ENCODE measurements around the gene SLC17A1. TPM values are rescaled to one million over a fixed set of nuclear protein-coding genes. Genes with fewer than 3 reads are reported as not detected.
"Not testable (repeated sequence)": the region's sequence is repeated elsewhere in the genome, so short reads cannot be mapped to it uniquely, and the experiment has no call there.

SLC17A1 gene
- total and polyA plus RNA-seq, 4 donors = not detected

DNA sequence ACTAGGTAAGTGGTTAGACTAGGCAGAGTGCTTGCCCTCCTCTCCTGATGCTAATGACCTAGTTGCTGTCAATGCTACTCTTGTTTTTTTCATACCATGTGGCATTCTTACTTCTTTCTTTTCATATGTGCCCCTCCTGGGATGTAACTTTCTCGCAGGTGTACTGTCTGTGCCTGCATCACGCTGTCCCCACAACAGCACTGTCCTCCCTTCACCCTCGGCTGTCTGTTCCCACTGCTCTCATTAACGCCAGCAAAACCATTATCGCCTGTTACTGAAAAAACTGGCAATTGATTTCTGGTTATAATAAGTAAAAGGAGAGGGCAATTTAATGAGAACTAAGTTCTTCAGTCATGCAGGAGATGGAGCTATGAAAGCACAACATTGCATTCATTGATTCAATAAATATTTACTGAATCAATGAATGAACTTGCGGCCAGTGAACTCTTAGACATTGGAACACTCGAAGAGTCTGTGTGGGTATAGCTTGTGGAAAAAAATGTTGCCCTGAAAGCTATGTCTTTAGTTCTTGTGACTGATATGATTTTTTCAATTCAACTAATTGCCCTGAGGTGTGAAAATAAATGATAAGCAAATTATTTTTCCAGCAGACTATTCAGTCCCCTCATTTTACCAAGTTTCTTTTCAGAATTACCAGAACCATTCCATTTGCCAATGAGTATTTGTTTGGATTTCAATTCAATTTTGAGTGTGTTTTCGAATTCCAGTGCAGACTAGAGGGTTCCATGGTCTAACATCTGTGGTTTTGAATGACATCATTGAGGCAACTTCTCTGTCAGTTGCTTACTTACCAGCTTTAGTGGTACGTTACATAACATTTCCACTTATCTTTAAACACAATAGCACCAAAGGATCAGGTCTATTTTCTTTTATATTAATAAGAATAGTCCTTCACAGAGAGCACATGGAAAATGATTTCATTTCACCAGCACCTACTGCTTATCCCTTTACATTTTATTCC lies 75.2 kb downstream of the SLC17A1 start:
- no peaks in the 10 kb centered on the region for H3K36me3 ChIP-seq (ENCODE audit: control insufficient read depth in 1 of 2, insufficient read depth in 2 of 2, low read length in 1 of 2)
- 90 to 92% methylated on average over 9 of the region's 9 CpGs for WGBS, 2 donors
- intact Hi-C loops (cut with DNase I) = no loop called here

GRCh38 chr6:25755483-25755882 lies 76.4 kb downstream of the SLC17A1 start:
- 95 to 100% methylated on average over 1 of the region's 1 CpG for WGBS, 2 donors
- DNase-seq (no peak), ATAC-seq (ENCODE audit: low FRiP score) (no peak)
- intact Hi-C loops (cut with DNase I) = no loop called here
- no peaks in the 10 kb centered on the region for H3K27me3 ChIP-seq (ENCODE audit: control insufficient read depth in 1 of 2, insufficient read depth in 2 of 2, low read length in 1 of 2)
- peaks cover 1% of the 10 kb centered on the region for H3K9me3 ChIP-seq (ENCODE audit: control insufficient read depth, low read length)
- no peaks in the 10 kb centered on the region for H3K36me3 ChIP-seq (ENCODE audit: control insufficient read depth in 1 of 2, insufficient read depth in 2 of 2, low read length in 1 of 2)
- no peak overlapping the region for H3K4me3 ChIP-seq (ENCODE audit: low read length in 2 of 2)
- no peaks in the 10 kb centered on the region for H3K4me1 ChIP-seq (ENCODE audit: control insufficient read depth in 1 of 2, insufficient read depth in 2 of 2, low read length in 2 of 2)
- H3K27ac ChIP-seq (ENCODE audit: low read depth in 1 of 2, low read length in 2 of 2) = no peak overlapping the region

More for the DNA sequence above, 75.2 kb downstream of the SLC17A1 start:
- H3K4me1 ChIP-seq (ENCODE audit: control insufficient read depth in 1 of 2, insufficient read depth in 2 of 2, low read length in 2 of 2) = no peaks in the 10 kb centered on the region
- DNase-seq (no peak), ATAC-seq (ENCODE audit: low FRiP score) (no peak)
- H3K9me3 ChIP-seq (ENCODE audit: control insufficient read depth, low read length) = peaks cover 1% of the 10 kb centered on the region
- H3K27ac ChIP-seq (ENCODE audit: low read depth in 1 of 2, low read length in 2 of 2) = no peak overlapping the region
- H3K27me3 ChIP-seq (ENCODE audit: control insufficient read depth in 1 of 2, insufficient read depth in 2 of 2, low read length in 1 of 2) = no peaks in the 10 kb centered on the region
- H3K4me3 ChIP-seq (ENCODE audit: low read length in 2 of 2) = no peak overlapping the region

GRCh38 chr6:25754535-25754934 lies 77.3 kb downstream of the SLC17A1 start, which contains the start of gene SLC17A4:
TSS of gene SLC17A4 (plus strand) at chr6:25754742. CDS start at chr6:25761963, 7,221 bp downstream.
- no peaks in the 10 kb centered on the region for H3K36me3 ChIP-seq (ENCODE audit: control insufficient read depth in 1 of 2, insufficient read depth in 2 of 2, low read length in 1 of 2)
- no peaks in the 10 kb centered on the region for H3K4me1 ChIP-seq (ENCODE audit: control insufficient read depth in 1 of 2, insufficient read depth in 2 of 2, low read length in 2 of 2)
- ATAC-seq (ENCODE audit: low FRiP score) = no peak
- no peak within 1 kb of the TSS for H3K27ac ChIP-seq (ENCODE audit: low read depth in 1 of 2, low read length in 2 of 2)
- peaks cover 1% of the 10 kb centered on the region for H3K9me3 ChIP-seq (ENCODE audit: control insufficient read depth, low read length)
- H3K4me3 ChIP-seq (ENCODE audit: low read length in 2 of 2) = no peak within 1 kb of the TSS
- no peaks in the 10 kb centered on the region for H3K27me3 ChIP-seq (ENCODE audit: control insufficient read depth in 1 of 2, insufficient read depth in 2 of 2, low read length in 1 of 2)
- intact Hi-C loops (cut with DNase I) = no loop called here
- no peak for DNase-seq

- Histone ChIP-seq H3K4me3 (ENCODE audit: low read length in 2 of 2) (no peak overlapping the region), H3K9me3 (ENCODE audit: control insufficient read depth, low read length) (peaks cover 1% of the 10 kb centered on the region), H3K4me1 (ENCODE audit: control insufficient read depth in 1 of 2, insufficient read depth in 2 of 2, low read length in 2 of 2) (no peaks in the 10 kb centered on the region), H3K27ac (ENCODE audit: low read depth in 1 of 2, low read length in 2 of 2) (no peak overlapping the region), H3K27me3 (ENCODE audit: control insufficient read depth in 1 of 2, insufficient read depth in 2 of 2, low read length in 1 of 2) (no peaks in the 10 kb centered on the region), H3K36me3 (ENCODE audit: control insufficient read depth in 1 of 2, insufficient read depth in 2 of 2, low read length in 1 of 2) (no peaks in the 10 kb centered on the region)
- DNase-seq (no peak), ATAC-seq (ENCODE audit: low FRiP score) (no peak)
- intact Hi-C loops (cut with DNase I) = no loop called here
These were observed 78.8 kb downstream of the SLC17A1 start for GRCh38 chr6:25753079-25753478.

DNA sequence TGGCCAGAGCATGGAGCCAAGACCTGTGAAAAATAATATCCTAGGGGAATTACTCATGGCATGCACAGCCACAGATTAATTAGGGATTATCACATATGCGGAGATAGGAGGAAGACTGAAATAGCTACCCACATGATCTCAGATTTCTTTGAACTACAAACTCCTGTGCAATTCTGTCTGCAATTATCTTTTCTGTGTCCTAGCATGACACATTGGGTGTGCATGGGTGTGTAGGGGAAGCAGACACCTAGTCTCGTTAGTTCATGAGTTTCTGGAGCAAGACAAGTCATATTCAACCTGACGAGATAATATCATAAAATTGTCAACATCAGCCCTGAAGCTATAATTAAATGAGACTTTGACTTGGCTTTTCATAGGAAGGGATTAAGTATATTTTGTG lies 80.9 kb downstream of the SLC17A1 start:
- H3K36me3 ChIP-seq (ENCODE audit: control insufficient read depth in 1 of 2, insufficient read depth in 2 of 2, low read length in 1 of 2) = no peaks in the 10 kb centered on the region
- no peaks in the 10 kb centered on the region for H3K9me3 ChIP-seq (ENCODE audit: control insufficient read depth, low read length)
- no peaks in the 10 kb centered on the region for H3K27me3 ChIP-seq (ENCODE audit: control insufficient read depth in 1 of 2, insufficient read depth in 2 of 2, low read length in 1 of 2)
- intact Hi-C loops (cut with DNase I) = no loop called here
- DNase-seq = no peak
- no peak for ATAC-seq (ENCODE audit: low FRiP score)
- H3K4me1 ChIP-seq (ENCODE audit: control insufficient read depth in 1 of 2, insufficient read depth in 2 of 2, low read length in 2 of 2) = no peaks in the 10 kb centered on the region
- no peak overlapping the region for H3K4me3 ChIP-seq (ENCODE audit: low read length in 2 of 2)
- WGBS, 2 donors = 61 to 63% methylated on average over 3 of the region's 3 CpGs
- no peak overlapping the region for H3K27ac ChIP-seq (ENCODE audit: low read depth in 1 of 2, low read length in 2 of 2)

DNA sequence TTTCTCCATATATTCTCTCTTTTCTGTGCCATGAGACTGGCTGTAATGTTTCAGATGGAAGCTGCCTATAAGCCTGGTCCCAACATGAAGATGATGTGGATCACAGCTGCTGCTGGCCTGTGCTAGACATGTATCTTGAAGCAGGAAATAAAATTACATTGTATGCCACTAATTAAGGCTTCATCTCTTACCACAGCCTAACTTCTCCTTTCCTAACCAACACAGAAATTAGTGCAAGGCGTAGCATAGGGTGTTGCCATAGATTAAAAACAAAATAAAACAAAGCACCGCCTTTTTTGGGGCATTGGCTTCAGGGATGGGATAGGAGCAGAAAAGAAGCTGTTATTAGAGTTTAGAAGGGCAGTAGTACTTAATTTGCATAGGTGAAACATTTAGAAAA lies 82.0 kb downstream of the SLC17A1 start:
- Histone ChIP-seq H3K4me1 (ENCODE audit: control insufficient read depth in 1 of 2, insufficient read depth in 2 of 2, low read length in 2 of 2) (no peaks in the 10 kb centered on the region), H3K27me3 (ENCODE audit: control insufficient read depth in 1 of 2, insufficient read depth in 2 of 2, low read length in 1 of 2) (no peaks in the 10 kb centered on the region), H3K9me3 (ENCODE audit: control insufficient read depth, low read length) (no peaks in the 10 kb centered on the region), H3K36me3 (ENCODE audit: control insufficient read depth in 1 of 2, insufficient read depth in 2 of 2, low read length in 1 of 2) (no peaks in the 10 kb centered on the region), H3K4me3 (ENCODE audit: low read length in 2 of 2) (no peak overlapping the region), H3K27ac (ENCODE audit: low read depth in 1 of 2, low read length in 2 of 2) (no peak overlapping the region)
- DNase-seq (no peak), ATAC-seq (ENCODE audit: low FRiP score) (no peak)
- 64 to 94% methylated on average over 2 of the region's 2 CpGs for WGBS, 2 donors
- intact Hi-C loops (cut with DNase I) = no loop called here

DNA sequence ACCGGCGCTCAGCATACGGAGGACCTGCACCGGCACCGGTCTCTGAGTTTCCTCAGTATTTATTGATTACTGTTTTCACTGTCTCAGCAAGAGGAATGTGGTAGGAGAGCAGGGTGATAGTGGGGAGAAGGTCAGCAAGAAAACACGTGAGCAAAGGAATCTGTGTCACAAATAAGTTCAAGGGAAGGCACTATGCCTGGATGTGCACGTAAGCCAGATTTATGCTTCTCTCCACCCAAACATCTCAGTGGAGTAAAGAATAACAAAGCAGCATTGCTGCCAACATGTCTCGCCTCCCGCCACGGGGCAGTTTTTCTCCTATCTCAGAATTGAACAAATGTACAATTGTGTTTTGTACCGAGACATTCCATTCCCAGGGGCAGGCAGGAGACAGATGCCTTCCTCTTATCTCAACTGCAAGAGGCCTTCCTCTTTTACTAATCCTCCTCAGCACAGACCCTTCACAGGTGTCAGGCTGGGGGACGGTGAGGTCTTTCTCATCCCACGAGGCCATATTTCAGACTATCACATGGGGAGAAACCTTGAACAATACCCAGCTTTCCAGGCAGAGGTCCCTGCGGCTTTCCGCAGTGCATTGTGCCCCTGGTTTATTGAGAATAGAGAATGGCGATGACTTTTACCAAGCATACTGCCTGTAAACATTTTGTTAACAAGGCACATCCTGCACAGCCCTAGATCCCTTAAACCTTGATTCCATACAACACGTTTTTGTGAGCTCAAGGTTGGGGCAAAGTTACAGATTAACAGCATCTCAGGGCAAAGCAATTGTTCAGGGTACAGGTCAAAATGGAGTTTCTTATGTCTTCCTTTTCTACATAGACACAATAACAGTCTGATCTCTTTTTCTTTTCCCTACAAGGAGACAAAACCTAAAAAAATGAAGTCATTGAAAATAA lies 83.0 kb downstream of the SLC17A1 start:
- H3K36me3 ChIP-seq (ENCODE audit: control insufficient read depth in 1 of 2, insufficient read depth in 2 of 2, low read length in 1 of 2); intact Hi-C loops (cut with DNase I); DNase-seq; ATAC-seq (ENCODE audit: low FRiP score); H3K9me3 ChIP-seq (ENCODE audit: control insufficient read depth, low read length); H3K27me3 ChIP-seq (ENCODE audit: control insufficient read depth in 1 of 2, insufficient read depth in 2 of 2, low read length in 1 of 2); H3K4me1 ChIP-seq (ENCODE audit: control insufficient read depth in 1 of 2, insufficient read depth in 2 of 2, low read length in 2 of 2); H3K4me3 ChIP-seq (ENCODE audit: low read length in 2 of 2); H3K27ac ChIP-seq (ENCODE audit: low read depth in 1 of 2, low read length in 2 of 2): not testable (repeated sequence)
- WGBS, 2 donors = 69 to 77% methylated on average over 17 of the region's 17 CpGs

DNA sequence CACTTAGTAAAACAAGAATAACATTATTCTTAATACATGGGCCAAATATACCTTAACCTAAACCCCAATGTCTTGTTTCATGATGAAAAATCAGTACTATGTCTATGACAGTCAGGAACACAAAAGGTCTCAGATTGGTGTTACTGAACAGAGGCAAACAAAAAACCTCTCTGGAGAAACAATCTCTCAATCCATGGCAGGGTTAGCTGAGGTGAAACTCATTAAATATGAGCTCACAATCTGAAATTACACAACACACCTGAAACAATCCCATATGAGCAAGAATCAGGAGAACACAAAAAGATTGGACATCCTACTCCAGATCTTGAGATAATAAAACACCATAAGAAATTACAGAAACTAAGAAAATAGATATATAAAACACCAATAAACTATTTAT lies 83.8 kb downstream of the SLC17A1 start:
- ATAC-seq (ENCODE audit: low FRiP score) (no peak), DNase-seq (no peak)
- H3K27me3 ChIP-seq (ENCODE audit: control insufficient read depth in 1 of 2, insufficient read depth in 2 of 2, low read length in 1 of 2) = no peaks in the 10 kb centered on the region
- no peak overlapping the region for H3K27ac ChIP-seq (ENCODE audit: low read depth in 1 of 2, low read length in 2 of 2)
- no peaks in the 10 kb centered on the region for H3K4me1 ChIP-seq (ENCODE audit: control insufficient read depth in 1 of 2, insufficient read depth in 2 of 2, low read length in 2 of 2)
- H3K4me3 ChIP-seq (ENCODE audit: low read length in 2 of 2) = no peak overlapping the region
- H3K9me3 ChIP-seq (ENCODE audit: control insufficient read depth, low read length) = no peaks in the 10 kb centered on the region
- no peaks in the 10 kb centered on the region for H3K36me3 ChIP-seq (ENCODE audit: control insufficient read depth in 1 of 2, insufficient read depth in 2 of 2, low read length in 1 of 2)
- intact Hi-C loops (cut with DNase I) = no loop called here
